ENCODE results near the gene SLF2. TPM values are rescaled to one million over a fixed set of nuclear protein-coding genes. Genes with fewer than 3 reads are reported as not detected.

Gene SLF2
- total RNA-seq, 1 experiment from 2014 or later = 43.0 TPM

DNA sequence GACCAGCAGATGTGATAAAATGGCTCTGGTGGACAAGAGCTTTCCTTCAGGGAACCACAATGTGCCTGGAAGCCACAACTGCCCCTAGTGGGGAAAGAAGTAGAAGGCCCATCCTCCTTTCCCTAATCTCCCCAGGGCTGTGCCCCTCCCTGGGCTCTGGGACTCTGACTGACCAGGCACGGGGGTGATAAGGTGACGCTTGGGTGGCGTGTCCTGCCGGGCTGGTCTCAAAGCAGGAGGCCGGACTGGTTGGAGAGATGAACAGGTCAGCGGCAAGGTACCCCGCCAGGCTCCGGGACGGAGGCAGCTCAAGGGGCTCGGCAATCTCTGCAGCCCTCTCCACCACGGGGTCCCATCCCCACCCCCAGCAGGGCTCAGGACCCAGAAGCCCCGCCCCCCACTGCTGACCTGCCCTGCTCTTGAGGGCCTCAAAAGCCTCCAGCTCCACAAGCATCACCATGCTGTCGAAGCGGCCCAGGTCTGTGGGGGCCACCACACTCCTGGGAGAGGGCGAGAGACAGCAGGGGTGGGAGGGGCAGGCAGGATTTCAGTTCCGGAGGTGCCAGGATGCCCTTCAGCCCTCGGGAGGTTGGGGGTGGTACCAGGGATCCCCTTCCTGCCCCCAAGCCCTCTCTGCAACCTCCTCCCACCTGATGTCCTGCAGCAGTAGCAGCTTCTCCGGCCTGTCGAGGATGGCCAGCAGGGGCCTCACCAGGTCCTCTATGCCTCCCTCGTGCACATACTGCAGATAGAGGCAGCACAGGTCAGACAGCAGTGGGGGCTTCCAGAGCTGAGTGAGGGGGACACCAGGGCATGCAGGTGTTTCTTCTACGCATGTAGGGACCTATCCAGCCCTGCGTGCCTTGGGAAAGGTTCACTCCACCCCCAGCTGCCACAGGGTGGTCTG lies 99.0 kb downstream of the SLF2 start:
- H3K36me3 ChIP-seq (ENCODE audit: control insufficient read depth in 1 of 2, insufficient read depth in 2 of 2, low read length in 2 of 2) = no peaks in the 10 kb centered on the region
- no peaks in the 10 kb centered on the region for H3K27me3 ChIP-seq (ENCODE audit: insufficient read depth, low read length)
- no TSS peak for BruUV-seq (replicated peaks)
- ChIA-PET CTCF (interaction anchor here (0.6 to 6.6 kb wide), 12 partner anchors 12 to 133 kb away, joined by 3 to 118 read pairs (median 6); partner anchors contain the start of genes LZTS2, PDZD7, SEMA4G and SFXN3), POLR2A (interaction anchor here (1.0 kb wide), 2 partner anchors 13 to 15 kb away, joined by 3 to 5 read pairs; no protein-coding TSS in a partner anchor), RAD21 (ENCODE audit: low non-redundant PET in 1 of 2, low total read pairs in 2 of 2, uncharacterized antibody in 2 of 2, unreplicated experiment in 2 of 2) (interaction anchor here (0.5 to 1.0 kb wide), 2 partner anchors 14 to 15 kb away, joined by 4 to 5 read pairs; no protein-coding TSS in a partner anchor)
- H3K27ac ChIP-seq (ENCODE audit: low read depth, low read length) = peak overlapping the region; percentile 24; the same call in 1 of the 2 replicates
- H3K4me2 ChIP-seq (ENCODE audit: low read length) = peak overlapping the region; percentile 66
- H3K4me3 ChIP-seq (replicated peaks in 1 of 2; ENCODE audit: low read depth in 1 of 2, low read length in 2 of 2) = no peak overlapping the region
- no peaks in the 10 kb centered on the region for H4K20me1 ChIP-seq (ENCODE audit: insufficient read depth)
- H3K9me2 ChIP-seq (ENCODE audit: insufficient read depth) = no peaks in the 10 kb centered on the region
- ATAC-seq (peak; percentile 23), DNase-seq (ENCODE audit: low read depth, low spot score) (no peak)
- H3K4me1 ChIP-seq (ENCODE audit: control insufficient read depth in 1 of 2, insufficient read depth in 2 of 2, low read length in 2 of 2) = peaks cover 31 to 69% of the 10 kb centered on the region in 2 experiments
- no peaks in the 10 kb centered on the region for H3K79me2 ChIP-seq (ENCODE audit: insufficient read depth, low read length)
- no peak overlapping the region for H2AFZ ChIP-seq (ENCODE audit: low read depth, low read length, poor library complexity, severe bottlenecking)
- TF ChIP-seq, protein P1, sequence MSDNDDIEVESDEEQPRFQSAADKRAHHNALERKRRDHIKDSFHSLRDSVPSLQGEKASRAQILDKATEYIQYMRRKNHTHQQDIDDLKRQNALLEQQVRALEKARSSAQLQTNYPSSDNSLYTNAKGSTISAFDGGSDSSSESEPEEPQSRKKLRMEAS (IDR thresholded peaks at IDR 0.05) = no peak
- TF ChIP-seq, protein P2, sequence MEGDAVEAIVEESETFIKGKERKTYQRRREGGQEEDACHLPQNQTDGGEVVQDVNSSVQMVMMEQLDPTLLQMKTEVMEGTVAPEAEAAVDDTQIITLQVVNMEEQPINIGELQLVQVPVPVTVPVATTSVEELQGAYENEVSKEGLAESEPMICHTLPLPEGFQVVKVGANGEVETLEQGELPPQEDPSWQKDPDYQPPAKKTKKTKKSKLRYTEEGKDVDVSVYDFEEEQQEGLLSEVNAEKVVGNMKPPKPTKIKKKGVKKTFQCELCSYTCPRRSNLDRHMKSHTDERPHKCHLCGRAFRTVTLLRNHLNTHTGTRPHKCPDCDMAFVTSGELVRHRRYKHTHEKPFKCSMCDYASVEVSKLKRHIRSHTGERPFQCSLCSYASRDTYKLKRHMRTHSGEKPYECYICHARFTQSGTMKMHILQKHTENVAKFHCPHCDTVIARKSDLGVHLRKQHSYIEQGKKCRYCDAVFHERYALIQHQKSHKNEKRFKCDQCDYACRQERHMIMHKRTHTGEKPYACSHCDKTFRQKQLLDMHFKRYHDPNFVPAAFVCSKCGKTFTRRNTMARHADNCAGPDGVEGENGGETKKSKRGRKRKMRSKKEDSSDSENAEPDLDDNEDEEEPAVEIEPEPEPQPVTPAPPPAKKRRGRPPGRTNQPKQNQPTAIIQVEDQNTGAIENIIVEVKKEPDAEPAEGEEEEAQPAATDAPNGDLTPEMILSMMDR (IDR thresholded peaks at IDR 0.05 in 2 of 3, conservative IDR thresholded peaks at IDR 0.05 in 1 of 3; ENCODE audit: borderline replicate concordance in 1 of 3, insufficient read depth in 1 of 3, low read depth in 2 of 3, low read length in 2 of 3) = peak in 2 of 3 experiments; percentile 54 to 75; a peak in 4 of 6 replicates
- no peak for TF ChIP-seq SIN3A (IDR thresholded peaks at IDR 0.05; ENCODE audit: low read depth)
- no peaks in the 10 kb centered on the region for H3K9me3 ChIP-seq (ENCODE audit: control insufficient read depth in 1 of 2, insufficient read depth in 1 of 2, low read depth in 1 of 2, low read length in 2 of 2)
- no peak overlapping the region for H3K9ac ChIP-seq (ENCODE audit: low read length)
- intact Hi-C loops (cut with micrococcal nuclease) = loop anchor here (5.0 to 10.0 kb wide), 4 partner anchors 134 to 667 kb away; partner anchors contain the start of genes PAX2 and SCD

Data from HCT116 (cell line).